GM23338 (cell line): Measurements from ENCODE around the gene SND1.

Experiments
- CREB1 ChIP-seq: fragments of 250-450 bp; sonication (Bioruptor Pico); IDR thresholded peaks from 2 replicates; pipeline ENCODE4 v1.5.0; 2020; ENCODE audit warnings: low read depth, mild to moderate bottlenecking, moderate library complexity
- CTCF ChIP-seq, 2 experiments: fragments of 200-600 bp in 1 of 2; sonication (generic) in 1 of 2; conservative IDR thresholded peaks; 2 replicates each; pipeline versions ENCODE4 v1.5.1 to v1.6.1; 2016 to 2017; ENCODE audit warnings: antibody characterized with exemption in 2 of 2, low read depth in 2 of 2, mild to moderate bottlenecking in 2 of 2, moderate library complexity in 1 of 2
- EZH2 ChIP-seq: fragments of 200-600 bp; sonication (generic); IDR thresholded peaks from one replicate; pipeline ENCODE4 v1.8.0; 2017; ENCODE audit warnings: antibody characterized with exemption, mild to moderate bottlenecking, low read depth; ENCODE audit not compliant: unreplicated experiment
- EZH2phosphoT487 ChIP-seq: fragments of 200-600 bp; sonication (generic); IDR thresholded peaks from one replicate; pipeline ENCODE4 v1.8.1; 2018; ENCODE audit warnings: antibody characterized with exemption; ENCODE audit not compliant: unreplicated experiment
- JUNB ChIP-seq: IDR thresholded peaks from one replicate; pipeline ENCODE4 v1.6.1; 2016; ENCODE audit warnings: antibody characterized with exemption; ENCODE audit not compliant: unreplicated experiment
- NANOG ChIP-seq: IDR thresholded peaks from 2 replicates; pipeline ENCODE4 v1.6.1; 2016; ENCODE audit warnings: antibody characterized with exemption, borderline replicate concordance
- POLR2AphosphoS5 ChIP-seq: IDR thresholded peaks from 2 replicates; pipeline ENCODE4 v1.6.1; 2016; ENCODE audit warnings: antibody characterized with exemption, low read depth
- STAT1 ChIP-seq: IDR thresholded peaks from one replicate; pipeline ENCODE4 v1.6.1; 2016; ENCODE audit warnings: antibody characterized with exemption; ENCODE audit not compliant: unreplicated experiment
- ZNF114 ChIP-seq: fragments of 250-450 bp; sonication (Bioruptor Pico); IDR thresholded peaks from 2 replicates; pipeline ENCODE4 v1.5.0; 2020; ENCODE audit warnings: mild to moderate bottlenecking, moderate library complexity
- ZNF331 ChIP-seq: fragments of 250-450 bp; sonication (Bioruptor Pico); IDR thresholded peaks from 2 replicates; pipeline ENCODE4 v1.5.0; 2020; ENCODE audit warnings: low read depth, mild to moderate bottlenecking, moderate library complexity
- TF ChIP-seq, protein P1 (sequence below): IDR thresholded peaks from 2 replicates; pipeline ENCODE4 v1.6.1; 2016; ENCODE audit warnings: antibody characterized with exemption
- TF ChIP-seq, protein P2 (sequence below): IDR thresholded peaks from one replicate; pipeline ENCODE4 v1.6.1; 2018; ENCODE audit warnings: antibody characterized with exemption; ENCODE audit not compliant: unreplicated experiment
- TF ChIP-seq, protein P3 (sequence below): fragments of 250-450 bp; sonication (Bioruptor Pico); IDR thresholded peaks from 2 replicates; pipeline ENCODE4 v1.5.0; 2020; ENCODE audit warnings: mild to moderate bottlenecking, moderate library complexity

DNA sequence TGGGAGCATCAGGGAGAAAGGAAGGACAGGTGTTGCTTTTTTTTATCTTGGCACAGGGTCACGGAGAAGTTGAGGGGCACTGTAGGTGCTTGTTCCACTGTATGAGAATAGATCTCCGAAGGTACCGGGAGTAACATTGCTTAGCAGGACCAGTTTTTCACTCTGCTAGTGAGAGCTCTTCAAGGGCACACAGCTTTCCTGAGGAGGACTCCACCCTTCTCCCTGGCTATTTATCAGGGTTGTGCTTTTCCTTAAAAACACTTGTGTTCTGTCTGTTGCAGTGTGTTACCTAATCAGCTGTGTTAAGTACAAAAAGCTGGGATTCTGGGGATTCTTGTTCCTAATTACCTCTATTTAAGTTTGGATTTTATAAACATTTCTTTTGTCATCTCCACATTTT lies 160.5 kb downstream of the SND1 start:
- no peak for TF ChIP-seq POLR2AphosphoS5
- TF ChIP-seq EZH2: no peak
- no peak for TF ChIP-seq CTCF (conservative IDR thresholded peaks at IDR 0.05; ENCODE audit: low read depth in 2 of 2)
- TF ChIP-seq, protein P1, sequence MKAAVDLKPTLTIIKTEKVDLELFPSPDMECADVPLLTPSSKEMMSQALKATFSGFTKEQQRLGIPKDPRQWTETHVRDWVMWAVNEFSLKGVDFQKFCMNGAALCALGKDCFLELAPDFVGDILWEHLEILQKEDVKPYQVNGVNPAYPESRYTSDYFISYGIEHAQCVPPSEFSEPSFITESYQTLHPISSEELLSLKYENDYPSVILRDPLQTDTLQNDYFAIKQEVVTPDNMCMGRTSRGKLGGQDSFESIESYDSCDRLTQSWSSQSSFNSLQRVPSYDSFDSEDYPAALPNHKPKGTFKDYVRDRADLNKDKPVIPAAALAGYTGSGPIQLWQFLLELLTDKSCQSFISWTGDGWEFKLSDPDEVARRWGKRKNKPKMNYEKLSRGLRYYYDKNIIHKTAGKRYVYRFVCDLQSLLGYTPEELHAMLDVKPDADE: no peak
- TF ChIP-seq, protein P2, sequence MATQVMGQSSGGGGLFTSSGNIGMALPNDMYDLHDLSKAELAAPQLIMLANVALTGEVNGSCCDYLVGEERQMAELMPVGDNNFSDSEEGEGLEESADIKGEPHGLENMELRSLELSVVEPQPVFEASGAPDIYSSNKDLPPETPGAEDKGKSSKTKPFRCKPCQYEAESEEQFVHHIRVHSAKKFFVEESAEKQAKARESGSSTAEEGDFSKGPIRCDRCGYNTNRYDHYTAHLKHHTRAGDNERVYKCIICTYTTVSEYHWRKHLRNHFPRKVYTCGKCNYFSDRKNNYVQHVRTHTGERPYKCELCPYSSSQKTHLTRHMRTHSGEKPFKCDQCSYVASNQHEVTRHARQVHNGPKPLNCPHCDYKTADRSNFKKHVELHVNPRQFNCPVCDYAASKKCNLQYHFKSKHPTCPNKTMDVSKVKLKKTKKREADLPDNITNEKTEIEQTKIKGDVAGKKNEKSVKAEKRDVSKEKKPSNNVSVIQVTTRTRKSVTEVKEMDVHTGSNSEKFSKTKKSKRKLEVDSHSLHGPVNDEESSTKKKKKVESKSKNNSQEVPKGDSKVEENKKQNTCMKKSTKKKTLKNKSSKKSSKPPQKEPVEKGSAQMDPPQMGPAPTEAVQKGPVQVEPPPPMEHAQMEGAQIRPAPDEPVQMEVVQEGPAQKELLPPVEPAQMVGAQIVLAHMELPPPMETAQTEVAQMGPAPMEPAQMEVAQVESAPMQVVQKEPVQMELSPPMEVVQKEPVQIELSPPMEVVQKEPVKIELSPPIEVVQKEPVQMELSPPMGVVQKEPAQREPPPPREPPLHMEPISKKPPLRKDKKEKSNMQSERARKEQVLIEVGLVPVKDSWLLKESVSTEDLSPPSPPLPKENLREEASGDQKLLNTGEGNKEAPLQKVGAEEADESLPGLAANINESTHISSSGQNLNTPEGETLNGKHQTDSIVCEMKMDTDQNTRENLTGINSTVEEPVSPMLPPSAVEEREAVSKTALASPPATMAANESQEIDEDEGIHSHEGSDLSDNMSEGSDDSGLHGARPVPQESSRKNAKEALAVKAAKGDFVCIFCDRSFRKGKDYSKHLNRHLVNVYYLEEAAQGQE: no peak
- no peak for TF ChIP-seq EZH2phosphoT487
- TF ChIP-seq, protein P3, sequence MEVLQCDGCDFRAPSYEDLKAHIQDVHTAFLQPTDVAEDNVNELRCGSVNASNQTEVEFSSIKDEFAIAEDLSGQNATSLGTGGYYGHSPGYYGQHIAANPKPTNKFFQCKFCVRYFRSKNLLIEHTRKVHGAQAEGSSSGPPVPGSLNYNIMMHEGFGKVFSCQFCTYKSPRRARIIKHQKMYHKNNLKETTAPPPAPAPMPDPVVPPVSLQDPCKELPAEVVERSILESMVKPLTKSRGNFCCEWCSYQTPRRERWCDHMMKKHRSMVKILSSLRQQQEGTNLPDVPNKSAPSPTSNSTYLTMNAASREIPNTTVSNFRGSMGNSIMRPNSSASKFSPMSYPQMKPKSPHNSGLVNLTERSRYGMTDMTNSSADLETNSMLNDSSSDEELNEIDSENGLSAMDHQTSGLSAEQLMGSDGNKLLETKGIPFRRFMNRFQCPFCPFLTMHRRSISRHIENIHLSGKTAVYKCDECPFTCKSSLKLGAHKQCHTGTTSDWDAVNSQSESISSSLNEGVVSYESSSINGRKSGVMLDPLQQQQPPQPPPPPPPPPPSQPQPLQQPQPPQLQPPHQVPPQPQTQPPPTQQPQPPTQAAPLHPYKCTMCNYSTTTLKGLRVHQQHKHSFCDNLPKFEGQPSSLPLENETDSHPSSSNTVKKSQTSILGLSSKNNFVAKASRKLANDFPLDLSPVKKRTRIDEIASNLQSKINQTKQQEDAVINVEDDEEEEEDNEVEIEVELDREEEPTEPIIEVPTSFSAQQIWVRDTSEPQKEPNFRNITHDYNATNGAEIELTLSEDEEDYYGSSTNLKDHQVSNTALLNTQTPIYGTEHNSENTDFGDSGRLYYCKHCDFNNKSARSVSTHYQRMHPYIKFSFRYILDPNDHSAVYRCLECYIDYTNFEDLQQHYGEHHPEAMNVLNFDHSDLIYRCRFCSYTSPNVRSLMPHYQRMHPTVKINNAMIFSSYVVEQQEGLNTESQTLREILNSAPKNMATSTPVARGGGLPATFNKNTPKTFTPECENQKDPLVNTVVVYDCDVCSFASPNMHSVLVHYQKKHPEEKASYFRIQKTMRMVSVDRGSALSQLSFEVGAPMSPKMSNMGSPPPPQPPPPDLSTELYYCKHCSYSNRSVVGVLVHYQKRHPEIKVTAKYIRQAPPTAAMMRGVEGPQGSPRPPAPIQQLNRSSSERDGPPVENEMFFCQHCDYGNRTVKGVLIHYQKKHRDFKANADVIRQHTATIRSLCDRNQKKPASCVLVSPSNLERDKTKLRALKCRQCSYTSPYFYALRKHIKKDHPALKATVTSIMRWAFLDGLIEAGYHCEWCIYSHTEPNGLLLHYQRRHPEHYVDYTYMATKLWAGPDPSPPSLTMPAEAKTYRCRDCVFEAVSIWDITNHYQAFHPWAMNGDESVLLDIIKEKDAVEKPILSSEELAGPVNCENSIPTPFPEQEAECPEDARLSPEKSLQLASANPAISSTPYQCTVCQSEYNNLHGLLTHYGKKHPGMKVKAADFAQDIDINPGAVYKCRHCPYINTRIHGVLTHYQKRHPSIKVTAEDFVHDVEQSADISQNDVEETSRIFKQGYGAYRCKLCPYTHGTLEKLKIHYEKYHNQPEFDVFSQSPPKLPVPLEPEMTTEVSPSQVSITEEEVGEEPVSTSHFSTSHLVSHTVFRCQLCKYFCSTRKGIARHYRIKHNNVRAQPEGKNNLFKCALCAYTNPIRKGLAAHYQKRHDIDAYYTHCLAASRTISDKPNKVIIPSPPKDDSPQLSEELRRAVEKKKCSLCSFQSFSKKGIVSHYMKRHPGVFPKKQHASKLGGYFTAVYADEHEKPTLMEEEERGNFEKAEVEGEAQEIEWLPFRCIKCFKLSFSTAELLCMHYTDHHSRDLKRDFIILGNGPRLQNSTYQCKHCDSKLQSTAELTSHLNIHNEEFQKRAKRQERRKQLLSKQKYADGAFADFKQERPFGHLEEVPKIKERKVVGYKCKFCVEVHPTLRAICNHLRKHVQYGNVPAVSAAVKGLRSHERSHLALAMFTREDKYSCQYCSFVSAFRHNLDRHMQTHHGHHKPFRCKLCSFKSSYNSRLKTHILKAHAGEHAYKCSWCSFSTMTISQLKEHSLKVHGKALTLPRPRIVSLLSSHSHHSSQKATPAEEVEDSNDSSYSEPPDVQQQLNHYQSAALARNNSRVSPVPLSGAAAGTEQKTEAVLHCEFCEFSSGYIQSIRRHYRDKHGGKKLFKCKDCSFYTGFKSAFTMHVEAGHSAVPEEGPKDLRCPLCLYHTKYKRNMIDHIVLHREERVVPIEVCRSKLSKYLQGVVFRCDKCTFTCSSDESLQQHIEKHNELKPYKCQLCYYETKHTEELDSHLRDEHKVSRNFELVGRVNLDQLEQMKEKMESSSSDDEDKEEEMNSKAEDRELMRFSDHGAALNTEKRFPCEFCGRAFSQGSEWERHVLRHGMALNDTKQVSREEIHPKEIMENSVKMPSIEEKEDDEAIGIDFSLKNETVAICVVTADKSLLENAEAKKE (CRISPR knock-in tag): no peak
- no peak for TF ChIP-seq JUNB
- no peak for TF ChIP-seq ZNF114 (CRISPR knock-in tag)
- no peak for TF ChIP-seq CREB1 (CRISPR knock-in tag)
- no peak for TF ChIP-seq ZNF331 (CRISPR knock-in tag)
- TF ChIP-seq NANOG: no peak
- TF ChIP-seq STAT1: no peak
